ENCODE measurements around the gene KRTAP10-3.

DNA sequence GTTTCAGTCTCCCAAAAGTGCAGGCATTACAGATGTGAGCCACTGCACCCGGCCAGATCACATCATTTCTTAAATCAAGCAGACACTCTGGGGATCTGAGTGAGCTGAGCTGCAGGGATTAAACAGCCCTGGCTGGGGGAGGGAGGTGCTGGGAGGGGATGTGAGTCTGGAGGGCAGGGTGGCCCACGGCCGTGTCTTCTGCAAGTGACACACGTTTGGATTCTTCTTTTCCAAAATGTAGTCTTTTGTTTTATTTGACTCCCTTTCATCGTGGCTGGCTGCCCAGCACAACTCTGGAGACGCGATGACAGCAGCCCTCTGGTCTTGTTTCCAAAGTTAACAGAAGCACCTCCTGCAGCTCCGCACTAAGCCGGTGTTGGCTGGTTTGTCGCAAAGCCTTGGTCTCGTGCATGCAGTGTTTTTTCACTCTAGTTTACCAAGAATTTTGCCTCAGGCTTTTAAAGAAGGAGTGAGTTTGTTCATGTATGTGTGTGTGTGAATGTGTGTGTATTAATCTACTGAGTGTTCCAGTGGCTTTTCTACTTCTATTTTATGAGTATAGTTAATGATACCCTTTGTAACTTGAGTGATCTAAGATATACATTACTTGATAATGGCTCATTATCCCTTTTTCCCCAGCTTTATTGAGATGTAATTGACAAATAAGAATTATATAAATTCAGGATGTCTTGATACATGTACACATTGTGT, 24.6 kb upstream of the KRTAP10-3 start:
- TF ChIP-seq EZH2 (IDR thresholded peaks at IDR 0.05; ENCODE audit: low read depth, unreplicated experiment): no peak
- TF ChIP-seq, protein P1, sequence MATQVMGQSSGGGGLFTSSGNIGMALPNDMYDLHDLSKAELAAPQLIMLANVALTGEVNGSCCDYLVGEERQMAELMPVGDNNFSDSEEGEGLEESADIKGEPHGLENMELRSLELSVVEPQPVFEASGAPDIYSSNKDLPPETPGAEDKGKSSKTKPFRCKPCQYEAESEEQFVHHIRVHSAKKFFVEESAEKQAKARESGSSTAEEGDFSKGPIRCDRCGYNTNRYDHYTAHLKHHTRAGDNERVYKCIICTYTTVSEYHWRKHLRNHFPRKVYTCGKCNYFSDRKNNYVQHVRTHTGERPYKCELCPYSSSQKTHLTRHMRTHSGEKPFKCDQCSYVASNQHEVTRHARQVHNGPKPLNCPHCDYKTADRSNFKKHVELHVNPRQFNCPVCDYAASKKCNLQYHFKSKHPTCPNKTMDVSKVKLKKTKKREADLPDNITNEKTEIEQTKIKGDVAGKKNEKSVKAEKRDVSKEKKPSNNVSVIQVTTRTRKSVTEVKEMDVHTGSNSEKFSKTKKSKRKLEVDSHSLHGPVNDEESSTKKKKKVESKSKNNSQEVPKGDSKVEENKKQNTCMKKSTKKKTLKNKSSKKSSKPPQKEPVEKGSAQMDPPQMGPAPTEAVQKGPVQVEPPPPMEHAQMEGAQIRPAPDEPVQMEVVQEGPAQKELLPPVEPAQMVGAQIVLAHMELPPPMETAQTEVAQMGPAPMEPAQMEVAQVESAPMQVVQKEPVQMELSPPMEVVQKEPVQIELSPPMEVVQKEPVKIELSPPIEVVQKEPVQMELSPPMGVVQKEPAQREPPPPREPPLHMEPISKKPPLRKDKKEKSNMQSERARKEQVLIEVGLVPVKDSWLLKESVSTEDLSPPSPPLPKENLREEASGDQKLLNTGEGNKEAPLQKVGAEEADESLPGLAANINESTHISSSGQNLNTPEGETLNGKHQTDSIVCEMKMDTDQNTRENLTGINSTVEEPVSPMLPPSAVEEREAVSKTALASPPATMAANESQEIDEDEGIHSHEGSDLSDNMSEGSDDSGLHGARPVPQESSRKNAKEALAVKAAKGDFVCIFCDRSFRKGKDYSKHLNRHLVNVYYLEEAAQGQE (IDR thresholded peaks at IDR 0.05; ENCODE audit: unreplicated experiment): no peak
- no peak for TF ChIP-seq CREB1 (CRISPR knock-in tag; IDR thresholded peaks at IDR 0.05; ENCODE audit: low read depth)
- TF ChIP-seq, protein P2, sequence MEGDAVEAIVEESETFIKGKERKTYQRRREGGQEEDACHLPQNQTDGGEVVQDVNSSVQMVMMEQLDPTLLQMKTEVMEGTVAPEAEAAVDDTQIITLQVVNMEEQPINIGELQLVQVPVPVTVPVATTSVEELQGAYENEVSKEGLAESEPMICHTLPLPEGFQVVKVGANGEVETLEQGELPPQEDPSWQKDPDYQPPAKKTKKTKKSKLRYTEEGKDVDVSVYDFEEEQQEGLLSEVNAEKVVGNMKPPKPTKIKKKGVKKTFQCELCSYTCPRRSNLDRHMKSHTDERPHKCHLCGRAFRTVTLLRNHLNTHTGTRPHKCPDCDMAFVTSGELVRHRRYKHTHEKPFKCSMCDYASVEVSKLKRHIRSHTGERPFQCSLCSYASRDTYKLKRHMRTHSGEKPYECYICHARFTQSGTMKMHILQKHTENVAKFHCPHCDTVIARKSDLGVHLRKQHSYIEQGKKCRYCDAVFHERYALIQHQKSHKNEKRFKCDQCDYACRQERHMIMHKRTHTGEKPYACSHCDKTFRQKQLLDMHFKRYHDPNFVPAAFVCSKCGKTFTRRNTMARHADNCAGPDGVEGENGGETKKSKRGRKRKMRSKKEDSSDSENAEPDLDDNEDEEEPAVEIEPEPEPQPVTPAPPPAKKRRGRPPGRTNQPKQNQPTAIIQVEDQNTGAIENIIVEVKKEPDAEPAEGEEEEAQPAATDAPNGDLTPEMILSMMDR (conservative IDR thresholded peaks at IDR 0.05; ENCODE audit: low read depth in 2 of 2): no peak
- TF ChIP-seq ZNF331 (CRISPR knock-in tag; IDR thresholded peaks at IDR 0.05; ENCODE audit: low read depth): no peak
- TF ChIP-seq, protein P3, sequence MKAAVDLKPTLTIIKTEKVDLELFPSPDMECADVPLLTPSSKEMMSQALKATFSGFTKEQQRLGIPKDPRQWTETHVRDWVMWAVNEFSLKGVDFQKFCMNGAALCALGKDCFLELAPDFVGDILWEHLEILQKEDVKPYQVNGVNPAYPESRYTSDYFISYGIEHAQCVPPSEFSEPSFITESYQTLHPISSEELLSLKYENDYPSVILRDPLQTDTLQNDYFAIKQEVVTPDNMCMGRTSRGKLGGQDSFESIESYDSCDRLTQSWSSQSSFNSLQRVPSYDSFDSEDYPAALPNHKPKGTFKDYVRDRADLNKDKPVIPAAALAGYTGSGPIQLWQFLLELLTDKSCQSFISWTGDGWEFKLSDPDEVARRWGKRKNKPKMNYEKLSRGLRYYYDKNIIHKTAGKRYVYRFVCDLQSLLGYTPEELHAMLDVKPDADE (IDR thresholded peaks at IDR 0.05): no peak
- no peak for TF ChIP-seq EZH2phosphoT487 (IDR thresholded peaks at IDR 0.05; ENCODE audit: unreplicated experiment)
- TF ChIP-seq ZNF114 (CRISPR knock-in tag; IDR thresholded peaks at IDR 0.05): no peak
- TF ChIP-seq POLR2AphosphoS5 (IDR thresholded peaks at IDR 0.05; ENCODE audit: low read depth): no peak
- TF ChIP-seq NANOG (IDR thresholded peaks at IDR 0.05; ENCODE audit: borderline replicate concordance): no peak
- no peak for TF ChIP-seq JUNB (IDR thresholded peaks at IDR 0.05; ENCODE audit: unreplicated experiment)
- TF ChIP-seq, protein P4, sequence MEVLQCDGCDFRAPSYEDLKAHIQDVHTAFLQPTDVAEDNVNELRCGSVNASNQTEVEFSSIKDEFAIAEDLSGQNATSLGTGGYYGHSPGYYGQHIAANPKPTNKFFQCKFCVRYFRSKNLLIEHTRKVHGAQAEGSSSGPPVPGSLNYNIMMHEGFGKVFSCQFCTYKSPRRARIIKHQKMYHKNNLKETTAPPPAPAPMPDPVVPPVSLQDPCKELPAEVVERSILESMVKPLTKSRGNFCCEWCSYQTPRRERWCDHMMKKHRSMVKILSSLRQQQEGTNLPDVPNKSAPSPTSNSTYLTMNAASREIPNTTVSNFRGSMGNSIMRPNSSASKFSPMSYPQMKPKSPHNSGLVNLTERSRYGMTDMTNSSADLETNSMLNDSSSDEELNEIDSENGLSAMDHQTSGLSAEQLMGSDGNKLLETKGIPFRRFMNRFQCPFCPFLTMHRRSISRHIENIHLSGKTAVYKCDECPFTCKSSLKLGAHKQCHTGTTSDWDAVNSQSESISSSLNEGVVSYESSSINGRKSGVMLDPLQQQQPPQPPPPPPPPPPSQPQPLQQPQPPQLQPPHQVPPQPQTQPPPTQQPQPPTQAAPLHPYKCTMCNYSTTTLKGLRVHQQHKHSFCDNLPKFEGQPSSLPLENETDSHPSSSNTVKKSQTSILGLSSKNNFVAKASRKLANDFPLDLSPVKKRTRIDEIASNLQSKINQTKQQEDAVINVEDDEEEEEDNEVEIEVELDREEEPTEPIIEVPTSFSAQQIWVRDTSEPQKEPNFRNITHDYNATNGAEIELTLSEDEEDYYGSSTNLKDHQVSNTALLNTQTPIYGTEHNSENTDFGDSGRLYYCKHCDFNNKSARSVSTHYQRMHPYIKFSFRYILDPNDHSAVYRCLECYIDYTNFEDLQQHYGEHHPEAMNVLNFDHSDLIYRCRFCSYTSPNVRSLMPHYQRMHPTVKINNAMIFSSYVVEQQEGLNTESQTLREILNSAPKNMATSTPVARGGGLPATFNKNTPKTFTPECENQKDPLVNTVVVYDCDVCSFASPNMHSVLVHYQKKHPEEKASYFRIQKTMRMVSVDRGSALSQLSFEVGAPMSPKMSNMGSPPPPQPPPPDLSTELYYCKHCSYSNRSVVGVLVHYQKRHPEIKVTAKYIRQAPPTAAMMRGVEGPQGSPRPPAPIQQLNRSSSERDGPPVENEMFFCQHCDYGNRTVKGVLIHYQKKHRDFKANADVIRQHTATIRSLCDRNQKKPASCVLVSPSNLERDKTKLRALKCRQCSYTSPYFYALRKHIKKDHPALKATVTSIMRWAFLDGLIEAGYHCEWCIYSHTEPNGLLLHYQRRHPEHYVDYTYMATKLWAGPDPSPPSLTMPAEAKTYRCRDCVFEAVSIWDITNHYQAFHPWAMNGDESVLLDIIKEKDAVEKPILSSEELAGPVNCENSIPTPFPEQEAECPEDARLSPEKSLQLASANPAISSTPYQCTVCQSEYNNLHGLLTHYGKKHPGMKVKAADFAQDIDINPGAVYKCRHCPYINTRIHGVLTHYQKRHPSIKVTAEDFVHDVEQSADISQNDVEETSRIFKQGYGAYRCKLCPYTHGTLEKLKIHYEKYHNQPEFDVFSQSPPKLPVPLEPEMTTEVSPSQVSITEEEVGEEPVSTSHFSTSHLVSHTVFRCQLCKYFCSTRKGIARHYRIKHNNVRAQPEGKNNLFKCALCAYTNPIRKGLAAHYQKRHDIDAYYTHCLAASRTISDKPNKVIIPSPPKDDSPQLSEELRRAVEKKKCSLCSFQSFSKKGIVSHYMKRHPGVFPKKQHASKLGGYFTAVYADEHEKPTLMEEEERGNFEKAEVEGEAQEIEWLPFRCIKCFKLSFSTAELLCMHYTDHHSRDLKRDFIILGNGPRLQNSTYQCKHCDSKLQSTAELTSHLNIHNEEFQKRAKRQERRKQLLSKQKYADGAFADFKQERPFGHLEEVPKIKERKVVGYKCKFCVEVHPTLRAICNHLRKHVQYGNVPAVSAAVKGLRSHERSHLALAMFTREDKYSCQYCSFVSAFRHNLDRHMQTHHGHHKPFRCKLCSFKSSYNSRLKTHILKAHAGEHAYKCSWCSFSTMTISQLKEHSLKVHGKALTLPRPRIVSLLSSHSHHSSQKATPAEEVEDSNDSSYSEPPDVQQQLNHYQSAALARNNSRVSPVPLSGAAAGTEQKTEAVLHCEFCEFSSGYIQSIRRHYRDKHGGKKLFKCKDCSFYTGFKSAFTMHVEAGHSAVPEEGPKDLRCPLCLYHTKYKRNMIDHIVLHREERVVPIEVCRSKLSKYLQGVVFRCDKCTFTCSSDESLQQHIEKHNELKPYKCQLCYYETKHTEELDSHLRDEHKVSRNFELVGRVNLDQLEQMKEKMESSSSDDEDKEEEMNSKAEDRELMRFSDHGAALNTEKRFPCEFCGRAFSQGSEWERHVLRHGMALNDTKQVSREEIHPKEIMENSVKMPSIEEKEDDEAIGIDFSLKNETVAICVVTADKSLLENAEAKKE (CRISPR knock-in tag; IDR thresholded peaks at IDR 0.05): no peak
- no peak for TF ChIP-seq STAT1 (IDR thresholded peaks at IDR 0.05; ENCODE audit: unreplicated experiment)

All from GM23338 (cell line).